Tibial nerve (tissue), 4 donors: ENCODE data around the gene CARD11. TPM values are rescaled to one million over a fixed set of nuclear protein-coding genes. Genes with fewer than 3 reads are reported as not detected.

ENCODE experiments used
- DNase-seq, 2 donors: peaks; one replicate each; pipeline ENCODE4 v3.0.0-alpha.2; 2019; ENCODE audit warnings: low spot score in 2 of 2
- H3K27ac ChIP-seq, 4 donors: fragments of 200-600 bp; sonication (generic) in 3 of 4; one replicate each; pipeline ENCODE4 v1.5.1; 2017 to 2019; ENCODE audit warnings: mild to moderate bottlenecking in 1 of 4
- H3K27me3 ChIP-seq, 2 donors: fragments of 200-600 bp; sonication (generic) in 1 of 2; one replicate each; pipeline versions ENCODE4 v1.5.1 to v1.6.0; 2017 to 2019
- H3K36me3 ChIP-seq, 3 donors: fragments of 200-600 bp; sonication (generic); one replicate each; pipeline ENCODE4 v1.5.1; 2018 to 2019
- H3K4me1 ChIP-seq, 4 donors: fragments of 200-600 bp; sonication (generic) in 3 of 4; one replicate each; pipeline ENCODE4 v1.5.1; 2017 to 2019
- H3K4me3 ChIP-seq, 4 donors: fragments of 200-600 bp; sonication (generic) in 3 of 4; one replicate each; pipeline ENCODE4 v1.5.1; 2017 to 2019; ENCODE audit warnings: mild to moderate bottlenecking in 1 of 4, moderate library complexity in 1 of 4
- H3K9me3 ChIP-seq, 4 donors: fragments of 200-600 bp; sonication (generic) in 3 of 4; one replicate each; pipeline ENCODE4 v1.5.1; 2017 to 2019
- CTCF ChIP-seq, 5 experiments: fragments of 200-600 bp in 3 of 5; fragments of 450-650 bp in 2 of 5; sonication (generic) in 3 of 5; IDR thresholded peaks; one replicate each; pipeline ENCODE4 v1.5.1; 2016 to 2019; ENCODE audit warnings: antibody characterized with exemption in 5 of 5, mild to moderate bottlenecking in 3 of 5, moderate library complexity in 2 of 5
- EP300 ChIP-seq, 2 donors: sonication (generic); formaldehyde crosslinking; IDR thresholded peaks; one replicate each; pipeline ENCODE4 v1.6.1; 2017; ENCODE audit warnings: antibody characterized with exemption in 2 of 2, mild to moderate bottlenecking in 1 of 2
- POLR2A ChIP-seq, 2 donors: fragments of 450-650 bp; IDR thresholded peaks; one replicate each; pipeline ENCODE4 v1.6.1; 2017; ENCODE audit warnings: antibody characterized with exemption in 2 of 2, mild to moderate bottlenecking in 2 of 2, moderate library complexity in 2 of 2
- WGBS, 2 donors: methylation state at CpG; one replicate each; pipeline ENCODE4 v1.1.5; 2018; 5-methylcytosine and 5-hydroxymethylcytosine counted together
- total RNA-seq, 4 donors: library from RNA; depleted of rRNA; stranded (reverse); fragments of >200 nt; gene quantifications; one replicate each; pipeline ENCODE4 v1.1.0, GENCODE V29; 2016

CARD11 gene
- total RNA-seq, 4 donors from 2014 or later: 2.0 to 4.8 (median 3.1) TPM

GRCh38 chr7:2967705-2968104 lies 76.0 kb downstream of the CARD11 start:
- no peaks in the 10 kb centered on the region for H3K36me3 ChIP-seq
- no peak for TF ChIP-seq CTCF (IDR thresholded peaks at IDR 0.05)
- no peak for TF ChIP-seq POLR2A (IDR thresholded peaks at IDR 0.05)
- no peak for TF ChIP-seq EP300 (IDR thresholded peaks at IDR 0.05)
- 88 to 91% methylated on average over 7 of the region's 7 CpGs for WGBS, 2 donors
- DNase-seq: no peak
- H3K4me3 ChIP-seq: no peak overlapping the region
- no peaks in the 10 kb centered on the region for H3K4me1 ChIP-seq
- H3K27me3 ChIP-seq: no peaks in the 10 kb centered on the region
- H3K27ac ChIP-seq: no peak overlapping the region
- H3K9me3 ChIP-seq: peaks cover 0 to 58% (median 7%) of the 10 kb centered on the region in 4 donors

GRCh38 chr7:2967253-2967652 lies 76.4 kb downstream of the CARD11 start:
- H3K27me3 ChIP-seq: no peaks in the 10 kb centered on the region
- H3K36me3 ChIP-seq: no peaks in the 10 kb centered on the region
- no peak for TF ChIP-seq POLR2A (IDR thresholded peaks at IDR 0.05)
- no peak for TF ChIP-seq CTCF (IDR thresholded peaks at IDR 0.05)
- no peak for TF ChIP-seq EP300 (IDR thresholded peaks at IDR 0.05)
- H3K9me3 ChIP-seq: peaks cover 0 to 58% (median 7%) of the 10 kb centered on the region in 4 donors
- no peak for DNase-seq
- no peak overlapping the region for H3K4me3 ChIP-seq
- WGBS, 2 donors: 81 to 82% methylated on average over 7 of the region's 7 CpGs
- no peaks in the 10 kb centered on the region for H3K4me1 ChIP-seq
- H3K27ac ChIP-seq: no peak overlapping the region

GRCh38 chr7:2966466-2967078 lies 77.1 kb downstream of the CARD11 start:
- Histone ChIP-seq H3K9me3 (peaks cover 0 to 58% (median 7%) of the 10 kb centered on the region in 4 donors), H3K36me3 (no peaks in the 10 kb centered on the region), H3K4me1 (no peaks in the 10 kb centered on the region), H3K27ac (no peak overlapping the region), H3K4me3 (no peak overlapping the region), H3K27me3 (no peaks in the 10 kb centered on the region)
- 88 to 90% methylated on average over 11 of the region's 11 CpGs for WGBS, 2 donors
- TF ChIP-seq EP300 (IDR thresholded peaks at IDR 0.05) (no peak), POLR2A (IDR thresholded peaks at IDR 0.05) (no peak), CTCF (IDR thresholded peaks at IDR 0.05) (no peak)
- no peak for DNase-seq

GRCh38 chr7:2965745-2966270 lies 77.9 kb downstream of the CARD11 start:
- 88 to 93% methylated on average over 1 of the region's 1 CpG for WGBS, 2 donors
- H3K36me3 ChIP-seq: no peaks in the 10 kb centered on the region
- TF ChIP-seq EP300 (IDR thresholded peaks at IDR 0.05) (no peak), POLR2A (IDR thresholded peaks at IDR 0.05) (no peak), CTCF (IDR thresholded peaks at IDR 0.05) (no peak)
- H3K4me3 ChIP-seq: no peak overlapping the region
- H3K4me1 ChIP-seq: no peaks in the 10 kb centered on the region
- H3K27ac ChIP-seq: no peak overlapping the region
- H3K27me3 ChIP-seq: no peaks in the 10 kb centered on the region
- peaks cover 0 to 58% (median 7%) of the 10 kb centered on the region in 4 donors for H3K9me3 ChIP-seq
- no peak for DNase-seq

- H3K9me3 ChIP-seq: peaks cover 0 to 58% (median 7%) of the 10 kb centered on the region in 4 donors
- H3K4me1 ChIP-seq: no peaks in the 10 kb centered on the region
- no peaks in the 10 kb centered on the region for H3K27me3 ChIP-seq
- no peak for TF ChIP-seq POLR2A (IDR thresholded peaks at IDR 0.05)
- no peak for TF ChIP-seq CTCF (IDR thresholded peaks at IDR 0.05)
- TF ChIP-seq EP300 (IDR thresholded peaks at IDR 0.05): no peak
- H3K27ac ChIP-seq: no peak overlapping the region
- DNase-seq: no peak
- no peak overlapping the region for H3K4me3 ChIP-seq
- WGBS, 2 donors: 85 to 95% methylated on average over 1 of the region's 1 CpG
- H3K36me3 ChIP-seq: no peaks in the 10 kb centered on the region
These were observed 78.4 kb downstream of the CARD11 start for GRCh38 chr7:2965301-2965700.
